Placental epithelial cell (primary cell): ENCODE results near the gene CYP2U1. TPM values are rescaled to one million over a fixed set of nuclear protein-coding genes. Genes with fewer than 3 reads are reported as not detected.

Experiments used
- total RNA-seq: library from RNA; depleted of rRNA; stranded (reverse); fragments of >200 nt; gene quantifications from 2 replicates; pipeline ENCODE4 v1.2.3, GENCODE V29; 2012

The CYP2U1 gene
- total RNA-seq, result 2.7 and 8.2 TPM in 2 replicates

DNA sequence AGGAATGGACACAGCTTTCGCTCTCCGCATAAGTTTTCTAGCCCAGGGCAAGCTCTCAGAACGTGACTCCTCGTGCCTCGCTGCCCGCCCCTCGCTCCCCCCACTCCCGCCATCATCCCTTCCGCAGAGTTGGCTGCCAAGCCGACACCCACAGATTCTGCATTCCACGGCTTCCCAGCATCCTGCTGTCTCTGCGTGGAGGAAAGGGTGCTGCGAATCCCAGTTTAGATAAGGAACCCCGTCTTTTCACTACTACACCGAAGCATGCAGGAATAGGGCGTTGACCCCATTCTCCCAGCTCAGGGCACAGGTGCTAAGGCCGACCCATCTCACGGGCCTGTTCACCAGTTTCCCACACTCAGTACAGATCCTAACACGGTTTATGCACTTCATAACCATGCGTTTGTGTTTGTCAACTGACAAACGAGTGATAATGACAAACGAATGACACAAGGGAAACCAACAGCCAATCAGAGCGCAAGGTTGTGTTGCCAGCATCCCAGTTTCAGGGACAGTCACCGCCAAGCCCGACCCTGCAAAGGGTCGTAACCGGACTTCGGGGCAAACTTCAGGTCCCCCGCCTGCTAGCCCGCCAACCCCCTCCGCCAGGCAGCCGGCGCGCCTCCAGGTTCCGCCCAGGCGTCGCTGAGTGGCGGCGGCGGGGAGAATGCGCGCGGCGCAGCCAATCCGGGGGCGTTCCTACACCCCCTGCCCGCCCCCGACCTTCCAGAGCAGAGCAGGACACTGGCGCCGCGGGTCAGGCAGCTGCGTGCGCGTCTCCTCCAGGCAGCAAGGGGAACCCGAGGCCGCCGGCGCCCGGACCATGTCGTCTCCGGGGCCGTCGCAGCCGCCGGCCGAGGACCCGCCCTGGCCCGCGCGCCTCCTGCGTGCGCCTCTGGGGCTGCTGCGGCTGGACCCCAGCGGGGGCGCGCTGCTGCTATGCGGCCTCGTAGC is at the start of gene CYP2U1:
TSS of gene CYP2U1 (plus strand) at position 729 of the 954 bp plus-strand sequence. CDS start at position 824, 95 bp downstream.

DNA sequence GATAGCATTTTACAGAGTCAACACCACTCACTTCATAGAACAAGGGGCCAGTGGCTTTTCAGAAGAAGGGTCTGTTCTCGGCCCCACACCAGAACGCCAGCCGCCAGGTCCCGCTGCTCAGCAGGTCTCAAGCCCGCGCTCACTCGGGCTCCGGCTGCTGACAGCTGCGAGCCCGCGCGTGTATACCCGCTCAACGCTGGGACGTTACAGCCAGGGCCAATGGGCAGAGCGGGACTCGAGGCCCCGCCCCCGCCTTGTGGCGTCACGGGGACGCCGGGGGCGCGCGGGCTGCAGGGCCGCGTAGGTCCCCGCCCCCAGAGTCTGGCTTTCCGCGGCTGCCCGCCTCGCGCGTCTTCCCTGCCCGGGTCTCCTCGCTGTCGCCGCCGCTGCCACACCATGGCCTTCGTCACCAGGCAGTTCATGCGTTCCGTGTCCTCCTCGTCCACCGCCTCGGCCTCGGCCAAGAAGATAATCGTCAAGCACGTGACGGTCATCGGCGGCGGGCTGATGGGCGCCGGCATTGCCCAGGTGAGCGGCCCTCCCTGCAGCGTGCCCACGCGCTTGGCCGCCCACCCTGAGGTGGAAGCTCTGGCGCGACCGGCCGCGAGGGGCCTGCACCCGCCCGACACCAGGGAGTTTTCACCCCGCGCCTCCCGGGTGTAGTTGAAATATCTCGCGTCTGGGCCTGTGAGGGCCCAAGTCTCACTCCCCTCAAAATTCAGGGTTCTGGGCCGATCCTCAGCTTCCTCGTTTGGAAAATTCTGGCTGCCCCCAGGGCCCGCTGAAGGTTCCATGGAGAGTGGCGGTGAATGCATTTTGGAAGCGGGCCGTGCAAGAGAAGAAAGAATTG is 58.4 kb downstream of the CYP2U1 start, which contains the start of gene HADH:
TSS of gene HADH (plus strand) at position 353 of the 850 bp plus-strand sequence. CDS start at position 397, 44 bp downstream.

Other genes starting within 250 kb of the CYP2U1 start
- 94.1 and 99.3 TPM in 2 replicates for gene PAPSS1, start 211.3 kb upstream of the CYP2U1 start, total RNA-seq
- gene SGMS2, start 106.6 kb upstream of the CYP2U1 start, total RNA-seq, result 142 and 419 TPM in 2 replicates
- gene HADH, start 58.3 kb downstream of the CYP2U1 start, total RNA-seq, result 10.6 and 14.1 TPM in 2 replicates
- 0.79 TPM in 1 of 2 replicates, not detected in the other for gene LEF1, start 237.4 kb downstream of the CYP2U1 start, total RNA-seq